ENCODE measurements around the gene MMP23B.
"Not testable (repeated sequence)": the region's sequence is repeated elsewhere in the genome, so short reads cannot be mapped to it uniquely, and the experiment has no call there.

The MMP23B gene

DNA sequence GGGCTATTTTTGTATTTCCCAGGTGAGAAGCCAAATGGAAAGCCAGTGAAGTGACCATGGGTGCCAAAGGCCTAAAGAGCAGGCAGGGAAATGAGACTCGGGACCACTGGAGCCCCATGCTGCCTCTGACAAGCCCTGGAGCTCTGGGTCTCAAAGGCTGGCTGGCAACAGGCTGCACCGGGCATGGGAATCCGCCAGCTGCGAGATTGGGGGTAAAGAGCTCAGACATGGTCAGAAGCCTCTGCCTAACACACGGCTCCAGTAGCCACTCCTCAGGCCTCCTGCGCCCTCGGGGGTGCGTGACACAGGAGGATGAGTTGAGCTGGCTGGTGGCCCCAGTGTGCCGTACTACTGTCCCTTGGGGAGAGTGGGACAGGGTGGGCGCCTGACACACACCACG, 32.3 kb downstream of the MMP23B start:
- in situ Hi-C loops (cut with HindIII; ENCODE audit: low sequenced_read_pairs): not testable (repeated sequence)

DNA sequence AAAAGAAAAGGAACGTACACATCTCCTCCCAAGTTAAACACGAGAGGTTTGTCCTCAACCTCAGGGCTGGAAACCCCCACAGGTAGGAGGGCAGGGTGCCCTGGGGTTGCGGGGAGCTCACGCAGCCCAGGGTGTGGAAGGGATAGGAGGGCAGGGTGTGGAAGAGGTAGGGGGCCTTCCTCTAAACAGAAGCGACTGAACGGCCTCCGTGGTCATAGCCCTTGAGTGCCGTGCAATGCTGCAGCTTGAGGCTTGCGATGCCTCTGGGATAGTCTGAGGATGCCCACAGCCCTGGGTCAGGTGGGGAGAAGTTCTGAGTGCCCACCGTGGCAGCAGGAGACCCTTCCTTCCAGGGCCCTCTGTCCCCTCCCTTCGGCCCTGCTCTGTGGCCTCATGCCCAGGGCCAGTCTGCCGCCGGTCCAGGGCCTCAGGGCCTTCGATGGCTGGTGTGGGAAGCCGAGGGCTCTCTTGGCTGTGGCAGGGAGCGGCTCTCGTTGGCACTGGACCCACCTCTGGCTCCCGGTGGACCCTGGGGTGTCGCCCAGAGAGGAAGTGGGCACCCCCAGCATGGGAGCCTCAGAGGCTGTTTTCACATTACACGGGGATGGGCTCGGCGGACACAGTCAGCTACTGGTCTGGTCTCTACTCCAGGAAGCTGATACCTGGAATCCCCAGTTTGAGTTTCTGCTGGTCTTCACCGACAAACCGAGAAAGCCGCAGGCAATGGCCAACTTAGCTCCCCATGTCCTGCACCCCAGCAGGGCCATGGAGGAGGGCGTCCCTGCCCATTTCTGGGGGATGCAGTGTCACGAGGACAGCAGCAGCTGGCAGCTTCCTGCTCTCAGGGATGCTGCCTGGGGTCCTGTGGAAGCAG, 33.2 kb downstream of the MMP23B start:
- in situ Hi-C loops (cut with HindIII; ENCODE audit: low sequenced_read_pairs): no loop called here

DNA sequence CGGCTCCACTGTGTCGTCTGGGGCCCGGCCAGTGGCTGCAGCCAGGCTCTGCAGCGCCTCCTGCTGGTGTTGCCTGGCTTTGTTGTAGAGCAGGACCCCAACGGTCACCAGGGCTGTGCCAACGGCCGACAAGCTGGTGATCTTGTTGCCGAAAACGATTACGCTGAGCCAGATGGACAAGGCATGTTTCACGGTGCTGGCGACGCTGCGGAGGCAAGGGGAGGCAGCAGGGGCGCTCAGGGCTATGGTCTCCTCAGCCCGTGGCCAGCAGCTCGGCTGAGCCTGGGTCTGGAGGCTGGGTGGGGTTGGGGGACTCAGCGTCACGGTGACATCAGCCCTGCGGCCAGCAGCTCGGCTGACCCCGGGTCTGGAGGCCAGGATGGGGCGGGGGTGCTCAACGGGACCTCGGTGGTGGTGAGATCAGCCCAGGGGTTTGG, 33.9 kb downstream of the MMP23B start:
- in situ Hi-C loops (cut with HindIII; ENCODE audit: low sequenced_read_pairs): no loop called here

DNA sequence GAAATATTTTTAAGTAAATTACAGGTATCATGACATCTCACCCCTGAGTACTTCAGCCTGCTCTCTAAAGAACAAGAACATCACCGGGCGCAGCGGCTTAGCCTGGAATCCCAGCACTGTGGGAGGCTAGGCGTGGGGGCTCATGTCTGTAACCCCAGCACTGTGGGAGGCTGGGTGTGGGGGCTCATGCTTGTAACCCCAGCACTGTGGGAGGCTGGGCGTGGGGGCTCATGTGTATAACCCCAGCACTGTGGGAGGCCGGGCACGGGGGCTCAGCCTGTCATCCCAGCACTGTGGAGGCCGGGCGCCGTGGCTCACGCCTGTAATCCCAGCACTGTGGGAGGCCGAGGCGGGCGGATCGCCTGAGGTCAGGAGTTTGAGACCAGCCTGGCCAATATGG, 34.6 kb downstream of the MMP23B start:
- in situ Hi-C loops (cut with HindIII; ENCODE audit: low sequenced_read_pairs): no loop called here

DNA sequence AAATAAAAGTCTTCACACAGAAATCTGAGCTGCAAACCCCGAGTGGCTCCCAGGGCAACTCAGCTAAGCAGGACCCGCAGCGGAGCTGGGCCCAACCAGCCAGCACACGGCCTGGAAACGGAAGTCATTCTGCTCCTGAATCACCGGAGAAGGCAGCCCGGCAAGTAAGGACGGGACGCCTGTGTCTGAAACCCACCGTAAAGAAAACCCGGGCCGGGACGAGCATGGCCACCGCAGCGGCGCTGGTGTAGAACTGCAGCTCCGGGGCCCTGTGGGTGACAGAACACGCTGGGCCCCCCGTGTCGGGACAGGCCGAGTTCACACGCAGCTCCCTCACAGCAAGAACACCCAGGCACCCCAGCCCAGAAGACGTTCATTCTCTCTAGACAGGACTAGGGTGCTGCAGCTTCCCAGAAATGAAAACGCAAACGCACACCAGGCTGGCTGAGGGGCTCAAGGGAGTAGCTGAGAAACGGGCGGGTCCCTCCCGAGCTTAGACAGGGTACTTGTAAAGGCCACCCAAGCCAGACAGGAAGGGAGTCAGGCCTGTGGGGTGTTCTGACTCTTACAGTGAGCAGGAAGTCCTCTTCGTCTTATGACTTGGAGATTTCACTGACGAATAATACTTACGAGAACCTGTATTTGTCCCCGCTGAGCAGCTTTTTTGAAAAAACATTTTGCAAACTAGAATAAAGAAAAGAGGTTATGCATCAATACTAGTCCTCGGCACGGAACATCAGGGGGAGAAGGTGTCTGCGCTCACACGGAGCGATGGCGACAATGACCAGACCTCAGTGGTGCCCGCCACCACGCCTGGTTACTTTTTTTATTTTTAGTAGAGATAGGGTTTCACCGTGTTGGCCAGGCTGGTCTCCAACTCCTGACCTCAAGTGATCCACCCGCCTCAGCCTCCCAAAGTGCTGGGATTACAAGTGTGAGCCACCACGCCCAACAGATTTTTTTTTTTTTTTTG, 37.8 kb downstream of the MMP23B start:
- in situ Hi-C loops (cut with HindIII; ENCODE audit: low sequenced_read_pairs): no loop called here

DNA sequence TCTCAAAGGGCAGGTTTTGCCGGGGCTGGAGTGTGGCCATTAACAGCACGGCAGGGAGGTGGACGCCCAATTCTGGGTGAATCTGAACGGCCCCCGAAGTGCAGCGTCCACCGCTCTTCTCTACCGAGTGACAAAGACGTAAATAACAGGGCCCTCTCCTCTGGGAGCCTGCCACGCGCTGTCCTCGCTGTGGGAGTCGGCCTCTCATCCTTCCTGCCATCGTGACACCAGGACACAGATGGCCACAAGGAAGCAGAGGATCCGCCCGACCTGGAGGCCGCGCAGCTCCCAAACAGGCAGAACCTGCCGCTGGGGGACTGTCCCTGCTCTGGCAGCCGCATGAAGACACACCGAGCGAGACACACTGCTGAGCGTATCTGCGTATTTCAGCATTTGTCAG, 38.9 kb downstream of the MMP23B start:
- in situ Hi-C loops (cut with HindIII; ENCODE audit: low sequenced_read_pairs): no loop called here

DNA sequence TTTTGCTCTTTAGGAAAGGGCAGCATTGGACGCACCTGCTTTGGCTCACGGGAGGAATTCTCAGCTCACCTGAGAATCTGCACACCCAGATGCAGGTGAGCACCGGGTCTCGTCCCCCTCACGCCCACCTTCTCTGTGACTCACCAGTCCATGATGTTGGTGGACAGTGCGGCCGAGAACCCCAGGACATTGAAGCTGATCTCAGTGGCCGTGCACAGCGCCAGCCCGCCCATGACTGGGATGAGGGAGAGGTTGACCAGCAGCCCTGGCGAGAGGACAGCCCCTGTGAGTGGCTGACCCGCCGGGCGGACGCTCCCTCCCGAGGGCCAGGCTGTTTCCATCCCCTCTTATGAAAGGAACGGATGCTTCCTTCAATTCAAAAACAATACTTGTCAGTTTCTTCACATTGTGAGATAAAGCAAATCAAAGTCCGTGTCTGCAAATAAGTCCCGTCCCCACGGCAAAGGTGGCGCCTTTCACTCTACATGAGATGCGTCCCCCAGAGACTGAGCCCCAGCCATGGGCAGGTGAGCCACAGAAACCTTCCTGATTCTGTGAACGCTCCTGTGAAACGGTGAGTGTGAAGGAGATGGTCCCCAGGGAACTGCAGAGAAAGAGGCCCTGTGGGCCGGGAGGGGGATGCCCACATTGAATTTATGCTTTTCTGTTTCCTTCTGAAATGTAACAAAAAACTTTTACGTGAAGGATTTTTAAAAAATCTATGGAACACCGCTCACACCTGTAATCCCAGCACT, 39.6 kb downstream of the MMP23B start:
- in situ Hi-C loops (cut with HindIII; ENCODE audit: low sequenced_read_pairs): no loop called here

DNA sequence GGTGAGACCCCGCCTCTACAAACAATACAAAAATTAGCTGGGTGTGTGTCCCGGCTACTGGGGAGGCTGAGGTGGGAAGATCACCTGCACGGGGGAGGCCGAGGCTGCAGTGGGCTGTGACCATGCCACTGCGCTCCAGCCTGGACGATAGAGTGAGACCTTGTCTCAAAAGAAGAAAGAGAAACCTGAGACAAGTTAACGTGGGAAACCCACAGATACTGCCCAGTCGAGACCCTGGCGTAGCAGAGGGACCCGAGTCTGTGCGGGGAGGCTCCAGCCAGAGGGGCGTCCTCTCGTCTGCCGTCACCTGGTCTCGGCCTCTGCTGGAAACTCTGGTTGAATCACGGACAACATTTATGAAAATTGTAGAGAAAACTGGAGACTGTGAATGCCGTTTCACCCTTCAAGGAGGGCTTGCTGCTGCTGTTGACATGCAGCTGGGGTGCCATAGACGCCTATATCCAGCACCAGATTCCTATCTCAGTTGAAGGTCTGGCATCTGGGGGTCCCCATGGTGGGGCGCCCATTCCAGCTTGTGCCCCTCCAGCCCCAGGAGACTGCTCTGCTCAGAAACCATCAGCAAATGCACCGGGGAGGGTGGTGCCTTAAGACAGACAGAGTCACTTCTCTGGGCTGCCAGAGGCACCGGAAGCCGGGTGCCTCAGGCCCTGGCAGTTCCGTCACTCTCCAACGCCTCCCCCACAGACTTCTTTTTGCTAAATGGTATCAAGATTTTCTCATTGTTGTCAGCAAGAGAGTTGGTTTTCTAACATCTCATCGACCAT, 40.4 kb downstream of the MMP23B start:
- in situ Hi-C loops (cut with HindIII; ENCODE audit: low sequenced_read_pairs): no loop called here

DNA sequence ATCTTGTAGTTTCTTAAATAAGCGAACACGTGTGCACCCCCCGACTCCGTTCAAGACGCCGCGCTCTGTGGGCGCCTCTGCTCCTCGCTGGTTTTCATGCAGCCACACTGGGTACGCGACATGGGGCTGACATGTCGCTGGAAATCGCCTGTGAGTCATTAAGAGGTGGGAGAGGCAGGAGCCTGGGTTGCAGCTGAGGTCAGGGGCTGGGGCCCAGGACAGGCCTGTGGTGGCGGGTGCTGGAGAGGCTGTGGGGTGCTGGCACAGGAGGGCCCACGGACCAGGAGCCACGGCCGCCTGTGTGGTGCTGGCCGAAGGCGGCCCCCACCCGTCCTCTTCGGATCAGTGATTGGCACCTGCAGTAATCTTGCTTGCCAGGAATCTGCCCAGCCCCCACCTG, 42.8 kb downstream of the MMP23B start:
- in situ Hi-C loops (cut with HindIII; ENCODE audit: low sequenced_read_pairs): not testable (repeated sequence)

DNA sequence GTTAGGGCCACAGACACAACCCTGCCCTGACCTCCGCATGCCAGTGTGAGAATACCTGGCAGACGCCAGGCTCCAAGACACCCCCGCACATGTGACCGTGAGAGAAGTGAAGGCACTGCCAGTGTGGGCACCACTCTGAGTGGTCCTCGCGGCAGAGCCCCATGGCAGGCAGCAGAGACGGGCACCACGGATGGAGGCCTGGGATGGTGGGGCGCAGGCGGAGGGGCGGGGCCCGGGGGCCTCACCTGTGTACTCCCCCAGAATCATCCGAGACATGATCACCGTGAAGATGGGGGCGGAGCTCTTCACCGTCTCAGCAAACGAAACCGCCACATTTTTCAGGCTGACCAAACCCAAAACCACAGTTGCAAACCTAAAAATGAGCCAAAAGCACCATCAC, 43.2 kb downstream of the MMP23B start:
- in situ Hi-C loops (cut with HindIII; ENCODE audit: low sequenced_read_pairs): not testable (repeated sequence)

DNA sequence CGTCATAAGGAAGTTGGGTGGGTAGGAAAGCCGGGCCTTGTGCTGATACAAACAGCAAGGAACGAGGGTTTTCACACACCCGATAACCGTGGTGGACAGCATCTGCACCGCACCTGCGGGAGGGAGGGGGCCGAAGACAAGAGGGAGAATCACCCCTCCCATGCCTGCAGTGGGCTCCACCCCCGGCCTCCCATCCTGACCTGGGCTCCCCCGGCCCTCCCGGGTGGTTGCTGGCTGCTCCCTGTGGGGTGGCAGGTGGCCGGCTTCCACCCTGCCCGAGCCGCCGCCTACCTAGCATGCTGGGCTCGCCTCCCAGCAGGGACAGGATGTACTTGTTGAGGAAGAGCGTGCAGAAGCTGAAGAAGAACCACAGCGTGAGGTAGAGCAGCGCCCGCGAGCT, 44.1 kb downstream of the MMP23B start:
- in situ Hi-C loops (cut with HindIII; ENCODE audit: low sequenced_read_pairs): not testable (repeated sequence)

DNA sequence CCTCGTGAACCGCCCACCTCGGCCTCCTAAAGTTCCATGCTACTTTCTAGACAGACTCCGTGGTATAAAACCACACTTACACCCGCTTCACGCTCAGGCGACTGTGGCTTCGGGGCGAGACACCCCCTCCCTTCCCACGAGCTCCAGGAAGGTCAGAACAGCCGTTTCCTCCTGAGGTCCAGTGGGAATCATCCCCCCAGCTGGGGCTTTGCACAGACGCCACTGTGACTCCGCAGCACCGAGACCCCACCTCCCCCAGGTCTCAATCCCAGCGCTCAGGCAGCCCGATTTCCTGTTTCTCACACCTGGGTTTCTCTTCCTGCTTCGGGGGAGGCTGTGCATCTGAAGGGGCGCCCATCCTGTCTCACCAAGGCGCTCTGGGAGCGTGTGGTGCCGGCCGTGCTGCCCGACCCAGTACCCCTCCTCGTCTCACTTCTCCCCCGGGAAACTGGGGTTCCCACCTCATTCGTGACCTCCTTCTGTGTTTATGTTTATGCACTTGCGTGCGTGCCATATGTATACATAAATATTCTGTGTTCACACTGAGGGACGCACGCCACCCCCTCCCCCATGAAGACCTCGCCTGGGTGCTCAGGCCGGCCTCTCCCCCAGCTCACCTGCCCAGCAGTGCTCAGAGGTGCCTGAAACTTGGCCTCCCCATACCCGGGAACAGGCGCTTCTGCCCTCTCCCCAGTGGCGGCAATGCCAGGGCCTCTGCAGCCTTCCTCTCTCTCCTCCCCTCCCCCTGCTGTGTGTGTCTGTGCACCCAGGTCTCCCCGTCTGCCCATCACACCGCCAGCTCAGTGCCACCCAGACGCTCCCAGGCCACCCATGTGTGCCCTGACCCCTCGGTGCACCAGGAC, 46.0 kb downstream of the MMP23B start:
- in situ Hi-C loops (cut with HindIII; ENCODE audit: low sequenced_read_pairs): no loop called here

DNA sequence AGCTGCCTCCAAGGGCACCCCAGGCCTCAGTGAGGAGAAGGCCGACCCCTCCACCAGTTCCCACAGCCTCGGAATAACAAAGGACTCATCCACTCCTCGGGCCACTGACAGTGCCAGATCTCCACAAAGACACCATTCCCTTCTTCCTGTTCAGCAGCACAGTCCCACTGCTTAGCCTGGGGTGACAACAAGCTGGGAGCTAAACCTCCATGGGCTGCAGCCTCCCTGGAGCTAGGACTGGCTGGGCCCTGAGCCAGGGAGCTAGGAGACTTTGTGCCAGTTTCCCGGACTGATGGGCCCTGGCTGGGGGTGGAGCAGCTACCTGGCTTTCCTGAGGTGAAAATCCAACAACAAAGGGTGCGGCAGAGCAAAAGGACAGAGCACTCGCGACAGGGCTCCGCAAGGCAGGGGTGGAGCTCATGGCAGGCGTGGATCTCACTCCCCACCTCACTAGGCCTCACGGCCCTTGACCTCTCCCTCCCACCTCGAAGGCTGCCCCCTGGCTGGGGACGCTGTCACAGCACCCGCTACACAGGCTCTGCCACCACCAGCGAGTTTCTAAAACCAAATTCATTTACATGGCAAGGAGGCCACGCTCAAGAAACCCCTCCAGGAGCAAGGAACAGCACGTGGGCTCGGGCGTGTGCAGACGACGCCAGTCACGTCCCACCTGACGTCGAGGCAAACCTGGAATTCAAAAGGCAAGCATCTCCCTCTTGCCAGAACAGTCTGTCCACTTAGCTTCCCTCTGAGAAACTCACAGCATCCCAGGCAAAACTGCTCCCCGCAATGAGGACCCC, 46.8 kb downstream of the MMP23B start:
- in situ Hi-C loops (cut with HindIII; ENCODE audit: low sequenced_read_pairs): no loop called here

DNA sequence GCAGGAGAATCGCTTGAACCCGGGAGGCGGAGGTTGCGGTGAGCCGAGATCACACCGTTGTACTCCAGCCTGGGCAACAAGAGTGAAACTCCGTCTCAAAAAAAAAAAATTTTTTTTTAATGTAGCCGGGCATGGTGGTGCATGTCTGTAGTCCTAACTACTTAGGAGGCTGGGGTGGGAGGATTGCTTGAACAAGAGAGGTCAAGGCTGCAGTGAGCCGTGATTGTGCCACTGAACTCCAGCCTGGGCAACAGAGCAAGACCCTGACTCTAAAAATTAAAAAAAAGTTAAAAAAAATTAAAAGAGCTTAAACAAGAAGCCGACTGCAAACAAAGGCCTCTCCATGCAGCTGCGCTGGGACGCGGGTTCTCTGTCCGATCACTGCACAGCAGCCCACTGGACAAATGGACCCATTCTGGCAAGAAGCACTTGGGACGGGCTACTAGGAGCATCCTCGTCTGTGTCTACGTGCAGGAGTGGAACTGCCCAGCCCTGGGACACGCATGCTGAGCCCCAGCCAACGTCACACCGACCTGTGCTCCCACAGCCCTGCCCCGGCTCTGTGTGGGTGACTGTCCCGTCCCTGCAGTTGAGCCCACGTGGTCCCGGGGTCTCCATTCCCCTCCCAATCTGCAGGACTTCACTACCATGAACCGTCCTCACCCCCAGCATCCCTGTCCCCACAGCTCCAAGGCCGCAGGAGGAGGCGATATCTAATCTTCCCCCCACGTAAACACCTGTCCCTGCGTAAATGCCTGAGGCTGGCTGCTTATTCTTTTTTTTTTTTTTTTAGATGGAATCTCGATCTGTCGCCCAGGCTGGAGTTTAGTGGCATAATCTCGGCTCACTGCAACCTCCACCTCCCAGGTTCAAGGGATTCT, 48.3 kb downstream of the MMP23B start:
- in situ Hi-C loops (cut with HindIII; ENCODE audit: low sequenced_read_pairs): no loop called here

DNA sequence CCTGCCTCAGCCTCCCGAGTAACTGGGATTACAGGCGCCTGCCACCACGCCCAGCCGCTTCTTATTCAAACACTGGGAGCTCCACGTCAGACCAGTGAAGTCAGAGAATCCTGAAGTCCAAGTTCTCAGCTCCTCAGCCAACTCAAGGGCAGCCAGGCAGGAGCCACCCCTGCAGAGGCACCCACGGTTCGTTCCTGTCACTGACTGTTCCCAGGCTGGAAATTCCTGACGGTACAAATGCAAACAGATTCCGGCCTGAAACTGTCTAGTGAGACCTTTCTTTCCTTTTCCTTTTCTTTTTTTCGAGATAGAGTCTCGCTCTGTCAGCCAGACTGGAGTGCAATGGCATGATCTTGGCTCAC, 48.9 kb downstream of the MMP23B start:
- in situ Hi-C loops (cut with HindIII; ENCODE audit: low sequenced_read_pairs): no loop called here

DNA sequence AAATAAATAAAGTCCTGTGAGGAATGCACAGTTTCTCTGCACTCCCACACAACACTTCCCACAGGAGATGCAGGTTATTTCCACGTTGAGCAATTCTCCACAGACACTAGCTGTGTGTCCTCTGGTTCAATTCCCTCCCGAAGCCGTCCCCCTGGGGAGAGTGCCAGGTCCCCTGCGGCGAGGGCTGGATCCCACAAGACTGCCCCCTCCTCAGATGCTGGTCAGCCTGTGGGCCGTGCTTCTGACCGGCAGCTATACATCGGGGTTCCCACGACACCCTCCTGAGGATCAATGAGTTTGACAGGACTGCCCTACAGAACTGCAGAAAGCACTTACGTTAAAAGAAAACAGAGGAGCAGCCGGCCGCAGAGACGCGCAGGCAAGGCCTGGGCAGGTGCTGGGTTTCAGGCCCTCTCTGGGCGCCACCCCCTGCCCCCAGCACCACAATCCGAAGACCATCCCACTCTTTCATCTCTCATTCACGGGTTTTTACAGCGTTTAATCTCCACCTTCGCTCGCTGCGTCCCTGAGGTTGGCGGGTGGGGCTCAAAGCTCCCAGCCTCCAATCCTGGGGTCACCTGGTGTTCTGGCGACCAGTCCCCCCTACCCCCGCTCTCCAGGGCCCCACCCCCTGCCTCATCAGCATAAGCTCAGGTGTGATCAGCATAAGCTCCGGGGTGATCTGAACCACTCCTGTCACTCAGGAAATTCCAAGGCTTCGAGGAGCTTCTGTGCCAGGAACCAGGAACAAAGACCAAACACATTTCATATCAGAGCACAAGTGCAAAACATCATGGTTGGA, 51.3 kb downstream of the MMP23B start:
- in situ Hi-C loops (cut with HindIII; ENCODE audit: low sequenced_read_pairs): no loop called here
